Osteocyte (in vitro differentiated cells): Measurements from ENCODE around the gene KARS1. TPM values are rescaled to one million over a fixed set of nuclear protein-coding genes. Genes with fewer than 3 reads are reported as not detected.

Source experiments
- DNase-seq: peaks from one replicate; pipeline ENCODE4 v3.0.0; 2021; ENCODE audit warnings: mixed read lengths; ENCODE audit not compliant: unreplicated experiment; ENCODE audit errors: extremely low spot score
- H3K27ac Mint-ChIP-seq: one replicate; pipeline ENCODE4 v1.8.0; 2021; ENCODE audit warnings: mild to moderate bottlenecking, mixed read lengths; ENCODE audit not compliant: unreplicated experiment
- H3K27me3 Mint-ChIP-seq: one replicate; pipeline ENCODE4 v1.8.0; 2021; ENCODE audit warnings: mixed read lengths; ENCODE audit not compliant: unreplicated experiment
- H3K36me3 Mint-ChIP-seq: one replicate; pipeline ENCODE4 v1.8.0; 2021; ENCODE audit warnings: mixed read lengths; ENCODE audit not compliant: unreplicated experiment
- H3K4me1 Mint-ChIP-seq: one replicate; pipeline ENCODE4 v1.8.0; 2021; ENCODE audit warnings: mixed read lengths; ENCODE audit not compliant: unreplicated experiment
- H3K4me3 Mint-ChIP-seq: one replicate; pipeline ENCODE4 v1.8.0; 2021; ENCODE audit warnings: mild to moderate bottlenecking, moderate library complexity, mixed read lengths; ENCODE audit not compliant: unreplicated experiment
- H3K9me3 Mint-ChIP-seq: one replicate; pipeline ENCODE4 v1.8.0; 2021; ENCODE audit warnings: mixed read lengths; ENCODE audit not compliant: unreplicated experiment
- CTCF ChIP-seq: fragments of 200-600 bp; sonication (generic); IDR thresholded peaks from 2 replicates; pipeline ENCODE4 v1.5.0; 2021; ENCODE audit warnings: antibody characterized with exemption, mild to moderate bottlenecking, moderate library complexity
- long read RNA-seq: library from polyadenylated mRNA; unstranded; transcript quantifications from one replicate; pipeline ENCODE4 v2.0.0, GENCODE V29; 2021
- total RNA-seq: library from RNA; stranded (reverse); gene quantifications from 2 replicates; pipeline ENCODE4 v1.2.1, GENCODE V29; 2021

The KARS1 gene
- total RNA-seq, result 104 and 108 TPM in 2 replicates
- long read RNA-seq, transcript KARS-202 (15 exons, 2,421 nt), result minor isoform, 182 of 1,235 reads
- long read RNA-seq, transcript KARS-204 (14 exons, 1,942 nt), result minor isoform, 13 of 1,235 reads
- long read RNA-seq, transcript KARS-201 (14 exons, 2,005 nt), result major isoform, 828 of 1,235 reads
- long read RNA-seq, partial matches to known transcripts, result 137 of 1,235 reads
- long read RNA-seq, other reads (novel, unspliced or antisense), result 75 of 1,235 reads

GRCh38 chr16:75647492-75648264 lies at the start of gene KARS1, which contains the start of gene TERF2IP:
KARS1 (minus strand) TSS chr16:75647665; CDS start chr16:75647639, 26 bp downstream.
TERF2IP (plus strand) TSS chr16:75647773; CDS start chr16:75647883, 110 bp downstream.
- Mint-ChIP-seq H3K9me3 (no peaks in the 10 kb centered on the region), H3K4me3 (peak within 1 kb of the TSS; percentile 92), H3K27me3 (no peaks in the 10 kb centered on the region), H3K36me3 (peaks cover 10% of the 10 kb centered on the region), H3K4me1 (peaks cover 53% of the 10 kb centered on the region), H3K27ac (peak within 1 kb of the TSS; percentile 98)
- no peak for TF ChIP-seq CTCF
- peak; percentile 96 for DNase-seq

DNA sequence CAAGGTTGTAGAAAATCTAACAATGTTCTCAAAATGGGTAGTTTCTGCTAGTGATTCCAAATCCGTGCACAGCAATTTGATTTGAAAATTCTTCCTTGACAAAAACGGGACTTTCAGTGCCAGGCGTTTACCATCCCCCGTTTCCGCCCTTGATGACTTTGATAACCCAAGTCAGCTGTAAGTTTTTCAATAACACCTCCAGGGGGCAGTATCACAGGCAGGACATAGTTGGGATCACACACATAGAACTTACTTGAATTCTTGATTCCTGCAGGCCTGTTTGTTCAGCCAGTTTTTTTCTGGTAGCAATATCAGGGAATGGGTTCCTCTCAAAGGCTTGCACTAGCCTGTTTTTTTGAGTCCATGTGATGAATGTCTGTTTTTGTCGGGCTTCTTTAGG lies 48.2 kb upstream of the KARS1 start:
- no peaks in the 10 kb centered on the region for H3K4me1 Mint-ChIP-seq
- H3K27me3 Mint-ChIP-seq, result no peaks in the 10 kb centered on the region
- no peak overlapping the region for H3K27ac Mint-ChIP-seq
- no peak for TF ChIP-seq CTCF
- no peak overlapping the region for H3K4me3 Mint-ChIP-seq
- H3K9me3 Mint-ChIP-seq, result no peaks in the 10 kb centered on the region
- DNase-seq, result no peak
- H3K36me3 Mint-ChIP-seq, result no peaks in the 10 kb centered on the region

GRCh38 chr16:75687361-75687760 lies 39.9 kb upstream of the KARS1 start:
- no peak for TF ChIP-seq CTCF
- no peak overlapping the region for H3K27ac Mint-ChIP-seq
- no peaks in the 10 kb centered on the region for H3K36me3 Mint-ChIP-seq
- DNase-seq, result no peak
- H3K4me1 Mint-ChIP-seq, result no peaks in the 10 kb centered on the region
- H3K4me3 Mint-ChIP-seq, result no peak overlapping the region
- H3K27me3 Mint-ChIP-seq, result peaks cover 3% of the 10 kb centered on the region
- H3K9me3 Mint-ChIP-seq, result peaks cover 16% of the 10 kb centered on the region

DNA sequence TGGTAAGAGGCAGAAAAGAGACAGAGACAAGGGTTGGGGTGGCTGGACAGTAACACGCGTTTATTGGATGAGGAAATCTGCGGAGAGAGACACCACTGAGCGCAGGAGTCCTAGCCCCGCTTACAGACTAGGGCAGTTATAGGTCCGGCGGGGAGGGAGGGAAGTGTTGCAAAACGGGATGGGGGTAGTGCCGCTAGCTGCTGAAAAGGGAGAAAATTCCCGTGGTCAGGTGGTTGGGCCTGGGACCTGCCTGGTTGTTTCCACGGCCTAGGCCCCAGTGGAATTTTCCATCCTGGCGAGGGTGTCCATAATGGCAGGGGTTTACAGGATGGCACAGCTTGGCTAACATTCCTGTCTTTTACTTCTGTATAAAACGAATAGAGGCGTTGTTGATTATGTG lies 34.8 kb upstream of the KARS1 start:
- Mint-ChIP-seq H3K9me3 (peaks cover 19% of the 10 kb centered on the region), H3K36me3 (no peaks in the 10 kb centered on the region), H3K27me3 (peaks cover 3% of the 10 kb centered on the region), H3K4me1 (no peaks in the 10 kb centered on the region), H3K4me3 (no peak overlapping the region), H3K27ac (no peak overlapping the region)
- peak; percentile 66 for DNase-seq
- TF ChIP-seq CTCF, result no peak

DNA sequence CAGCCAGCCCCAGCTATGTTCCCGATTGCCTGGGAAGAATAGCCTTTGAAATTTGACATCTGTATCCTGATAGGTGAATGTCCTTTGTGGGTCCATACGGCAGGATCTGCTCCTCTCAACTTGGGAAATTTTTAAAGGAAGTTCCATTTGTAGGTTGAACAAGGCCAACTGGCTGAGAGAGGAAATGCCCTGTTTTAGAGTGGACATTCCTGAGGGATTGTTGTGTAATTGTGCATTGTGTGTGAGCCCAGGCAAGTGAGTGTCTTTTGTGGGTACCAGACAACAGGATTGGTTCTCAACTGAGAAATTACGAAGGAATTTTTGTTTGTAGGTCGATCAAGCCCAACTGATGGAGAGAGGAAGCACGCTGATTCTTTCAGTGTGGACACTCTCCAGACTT lies 31.9 kb upstream of the KARS1 start:
- Mint-ChIP-seq H3K4me3 (no peak overlapping the region), H3K27me3 (no peaks in the 10 kb centered on the region), H3K36me3 (no peaks in the 10 kb centered on the region), H3K9me3 (peaks cover 13% of the 10 kb centered on the region), H3K27ac (no peak overlapping the region), H3K4me1 (no peaks in the 10 kb centered on the region)
- TF ChIP-seq CTCF, result no peak
- DNase-seq, result no peak
